GM23338 (cell line): ENCODE measurements around the gene ROGDI. TPM values are rescaled to one million over a fixed set of nuclear protein-coding genes. Genes with fewer than 3 reads are reported as not detected.

ENCODE experiments used
- ATAC-seq: fragments of 200-7000 bp; cut with Tn5 transposase; 3 replicates; pipeline ENCODE4 v1.9.1; 2020
- DNase-seq: peaks from one replicate; pipeline ENCODE4 v3.0.0-alpha.2; 2015; ENCODE audit warnings: low spot score
- H2AFZ ChIP-seq: fragments of 200-600 bp; sonication (generic); 2 replicates; pipeline ENCODE4 v1.8.0; 2016; ENCODE audit warnings: antibody characterized with exemption, mild to moderate bottlenecking, moderate library complexity
- H3F3A ChIP-seq: fragments of 200-600 bp; sonication (generic); replicated peaks from 2 replicates; pipeline ENCODE4 v1.8.0; 2017; ENCODE audit warnings: antibody characterized with exemption, mixed run types, low read depth
- H3K27ac ChIP-seq: fragments of 200-600 bp; sonication (generic); 2 replicates; pipeline ENCODE4 v1.6.1; 2016; ENCODE audit warnings: low read depth
- H3K27me3 ChIP-seq: fragments of 200-600 bp; sonication (generic); 2 replicates; pipeline ENCODE4 v1.8.0; 2016; ENCODE audit warnings: mild to moderate bottlenecking, mixed run types, moderate library complexity; ENCODE audit not compliant: insufficient read depth
- H3K36me3 ChIP-seq: fragments of 200-600 bp; sonication (generic); 2 replicates; pipeline ENCODE4 v1.8.0; 2016; ENCODE audit warnings: mild to moderate bottlenecking; ENCODE audit not compliant: insufficient read depth
- H3K4me1 ChIP-seq: fragments of 200-600 bp; sonication (generic); 2 replicates; pipeline ENCODE4 v1.8.0; 2016; ENCODE audit warnings: mild to moderate bottlenecking, moderate library complexity; ENCODE audit not compliant: insufficient read depth
- H3K4me2 ChIP-seq: fragments of 200-600 bp; sonication (generic); 2 replicates; pipeline ENCODE4 v1.7.1; 2017; ENCODE audit warnings: mixed run types
- H3K4me3 ChIP-seq: fragments of 200-600 bp; sonication (generic); 2 replicates; pipeline ENCODE4 v1.6.1; 2016; ENCODE audit warnings: mixed run types
- H3K79me2 ChIP-seq: fragments of 200-600 bp; sonication (generic); replicated peaks from 2 replicates; pipeline ENCODE4 v1.8.0; 2017; ENCODE audit warnings: mild to moderate bottlenecking; ENCODE audit not compliant: insufficient read depth
- H3K9me2 ChIP-seq: fragments of 200-600 bp; sonication (generic); 2 replicates; pipeline ENCODE4 v1.8.0; 2017; ENCODE audit not compliant: insufficient read depth
- H4K20me1 ChIP-seq: fragments of 200-600 bp; sonication (generic); replicated peaks from 2 replicates; pipeline ENCODE4 v1.8.0; 2017; ENCODE audit warnings: mild to moderate bottlenecking; ENCODE audit not compliant: insufficient read depth
- H3K27ac Mint-ChIP-seq: 2 replicates; pipeline ENCODE4 v1.8.0; 2020; ENCODE audit warnings: inconsistent platforms, mild to moderate bottlenecking, moderate library complexity, mixed read lengths
- H3K27me3 Mint-ChIP-seq: 3 replicates; pipeline ENCODE4 v1.8.0; 2022; ENCODE audit warnings: low read depth, mild to moderate bottlenecking, moderate library complexity, mixed read lengths, inconsistent platforms; ENCODE audit not compliant: insufficient read depth, poor library complexity
- H3K36me3 Mint-ChIP-seq: 3 replicates; pipeline ENCODE4 v1.8.0; 2021; ENCODE audit warnings: low read depth, mild to moderate bottlenecking, inconsistent platforms, moderate library complexity, mixed read lengths
- H3K4me1 Mint-ChIP-seq: 3 replicates; pipeline ENCODE4 v1.8.0; 2020; ENCODE audit warnings: mild to moderate bottlenecking, inconsistent platforms, mixed read lengths
- H3K4me3 Mint-ChIP-seq: 3 replicates; pipeline ENCODE4 v1.8.0; 2021; ENCODE audit warnings: moderate library complexity, mild to moderate bottlenecking, inconsistent platforms, mixed read lengths
- H3K9me3 Mint-ChIP-seq: 3 replicates; pipeline ENCODE4 v1.8.0; 2020; ENCODE audit warnings: moderate library complexity, mild to moderate bottlenecking, inconsistent platforms, mixed read lengths
- CREB1 ChIP-seq: fragments of 250-450 bp; sonication (Bioruptor Pico); IDR thresholded peaks from 2 replicates; pipeline ENCODE4 v1.5.0; 2020; ENCODE audit warnings: low read depth, mild to moderate bottlenecking, moderate library complexity
- CTCF ChIP-seq, 2 experiments: fragments of 200-600 bp in 1 of 2; sonication (generic) in 1 of 2; conservative IDR thresholded peaks; 2 replicates each; pipeline versions ENCODE4 v1.5.1 to v1.6.1; 2016 to 2017; ENCODE audit warnings: antibody characterized with exemption in 2 of 2, low read depth in 2 of 2, mild to moderate bottlenecking in 2 of 2, moderate library complexity in 1 of 2
- EZH2phosphoT487 ChIP-seq: fragments of 200-600 bp; sonication (generic); IDR thresholded peaks from one replicate; pipeline ENCODE4 v1.8.1; 2018; ENCODE audit warnings: antibody characterized with exemption; ENCODE audit not compliant: unreplicated experiment
- JUNB ChIP-seq: IDR thresholded peaks from one replicate; pipeline ENCODE4 v1.6.1; 2016; ENCODE audit warnings: antibody characterized with exemption; ENCODE audit not compliant: unreplicated experiment
- NANOG ChIP-seq: IDR thresholded peaks from 2 replicates; pipeline ENCODE4 v1.6.1; 2016; ENCODE audit warnings: antibody characterized with exemption, borderline replicate concordance
- POLR2AphosphoS5 ChIP-seq: IDR thresholded peaks from 2 replicates; pipeline ENCODE4 v1.6.1; 2016; ENCODE audit warnings: antibody characterized with exemption, low read depth
- REST ChIP-seq: IDR thresholded peaks from one replicate; pipeline ENCODE4 v1.6.1; 2018; ENCODE audit warnings: antibody characterized with exemption; ENCODE audit not compliant: unreplicated experiment
- ZNF114 ChIP-seq: fragments of 250-450 bp; sonication (Bioruptor Pico); IDR thresholded peaks from 2 replicates; pipeline ENCODE4 v1.5.0; 2020; ENCODE audit warnings: mild to moderate bottlenecking, moderate library complexity
- long read RNA-seq: library from polyadenylated mRNA; unstranded; transcript quantifications from one replicate; pipeline ENCODE4 v2.0.0, GENCODE V29; 2020; ENCODE audit not compliant: unreplicated experiment
- polyA plus RNA-seq: library from polyadenylated mRNA; unstranded; fragments of >200 nt; fragmentation: Nextera tagmentation; extraction: Ambion mirVana; gene quantifications from 2 replicates; pipeline ENCODE4 v1.2.1, GENCODE V29; 2016
- total RNA-seq: library from RNA; depleted of rRNA; stranded (reverse); fragments of >200 nt; shearing (Covaris generic); gene quantifications from 2 replicates; pipeline ENCODE4 v1.2.3, GENCODE V29; 2014; rRNA removed

Gene ROGDI
- total RNA-seq: 23.3 and 38.8 TPM in 2 replicates
- 30.3 and 31.9 TPM in 2 replicates for polyA plus RNA-seq
- long read RNA-seq, transcript ROGDI-201 (11 exons, 1,735 nt): major isoform, 12 of 21 reads
- long read RNA-seq, partial matches to known transcripts: 1 of 21 reads
- long read RNA-seq, other reads (novel, unspliced or antisense): 5 of 21 reads

GRCh38 chr16:4801962-4802658 lies at the start of gene ROGDI:
TSS of gene ROGDI (minus strand) at chr16:4802633. CDS start at chr16:4802571, 62 bp downstream.
- H3K9me2 ChIP-seq: no peaks in the 10 kb centered on the region
- H3K36me3 ChIP-seq: peaks cover 3% of the 10 kb centered on the region; the same call in 1 of the 2 replicates
- peak; percentile 79 for ATAC-seq
- H3K4me3 ChIP-seq: peak within 1 kb of the TSS; percentile 57
- peaks cover 26% of the 10 kb centered on the region for H3K4me1 Mint-ChIP-seq
- no peaks in the 10 kb centered on the region for H3K9me3 Mint-ChIP-seq
- H3K79me2 ChIP-seq: no peaks in the 10 kb centered on the region
- peak within 1 kb of the TSS; percentile 81 for H3K4me3 Mint-ChIP-seq
- H3K4me2 ChIP-seq: peak within 1 kb of the TSS; percentile 81
- H3K27me3 ChIP-seq: no peaks in the 10 kb centered on the region
- H3K36me3 Mint-ChIP-seq: peaks cover 24% of the 10 kb centered on the region
- H4K20me1 ChIP-seq: no peaks in the 10 kb centered on the region
- TF ChIP-seq POLR2AphosphoS5: peak; percentile 49
- no peak for TF ChIP-seq REST
- H3K27me3 Mint-ChIP-seq: peaks cover 12% of the 10 kb centered on the region
- peak within 1 kb of the TSS; percentile 89 for H3K27ac ChIP-seq
- peak within 1 kb of the TSS; percentile 90 for H2AFZ ChIP-seq
- H3F3A ChIP-seq: peaks cover 18% of the 10 kb centered on the region; the same call in 1 of the 2 replicates
- H3K4me1 ChIP-seq: peaks cover 28% of the 10 kb centered on the region; the same call in 1 of the 2 replicates
- DNase-seq: peak; percentile 96
- H3K27ac Mint-ChIP-seq: peak within 1 kb of the TSS; percentile 74

- no peak overlapping the region for H3K4me2 ChIP-seq
- no peak overlapping the region; the same call in 2 of the 3 replicates for H3K4me3 Mint-ChIP-seq
- TF ChIP-seq NANOG: no peak
- no peak for TF ChIP-seq CREB1 (CRISPR knock-in tag)
- no peak for TF ChIP-seq ZNF114 (CRISPR knock-in tag)
- TF ChIP-seq EZH2phosphoT487: no peak
- TF ChIP-seq CTCF (conservative IDR thresholded peaks at IDR 0.05; ENCODE audit: low read depth in 2 of 2): no peak
- no peak for TF ChIP-seq JUNB
Observed at GRCh38 chr16:4850211-4850610, 47.8 kb upstream of the ROGDI start.

More at GRCh38 chr16:4850211-4850610, 47.8 kb upstream of the ROGDI start:
- Mint-ChIP-seq H3K27me3 (peaks cover 2% of the 10 kb centered on the region), H3K27ac (peak overlapping the region; percentile 21; the same call in 1 of the 2 replicates), H3K36me3 (peaks cover 36% of the 10 kb centered on the region), H3K4me1 (peaks cover 28% of the 10 kb centered on the region; the same call in 2 of the 3 replicates), H3K9me3 (no peaks in the 10 kb centered on the region)
- Histone ChIP-seq H3K4me1 (peaks cover 11% of the 10 kb centered on the region), H3F3A (peaks cover 10% of the 10 kb centered on the region), H3K79me2 (peaks cover 77% of the 10 kb centered on the region), H3K27ac (0 out of 2 replicates have a peak overlapping the region, but pooled peaks have one; percentile 15), H2AFZ (no peak overlapping the region), H3K27me3 (no peaks in the 10 kb centered on the region), H3K9me2 (no peaks in the 10 kb centered on the region), H3K36me3 (peaks cover 10% of the 10 kb centered on the region; the same call in 1 of the 2 replicates), H3K4me3 (no peak overlapping the region), H4K20me1 (peaks cover 38% of the 10 kb centered on the region)
- no peak for DNase-seq
- ATAC-seq: no peak
